HG03060 (cell line): ENCODE measurements around the gene GTF2B.
"Not testable (repeated sequence)": the region's sequence is repeated elsewhere in the genome, so short reads cannot be mapped to it uniquely, and the experiment has no call there.

ENCODE experiments used
- ATAC-seq: cut with Tn5 transposase; IDR thresholded peaks from one replicate; pipeline ENCODE4 v1.9.1; 2021; ENCODE audit warnings: low read depth, moderate number of reproducible peaks; ENCODE audit not compliant: unreplicated experiment

Gene GTF2B

GRCh38 chr1:88891318-88891950 lies at the start of gene GTF2B:
Gene GTF2B, minus strand, starts transcription at chr1:88891567. Its CDS starts 68 bp downstream, at chr1:88891499.
- ATAC-seq = peak; percentile 84

- not testable (repeated sequence) for ATAC-seq
Measured at GRCh38 chr1:88938528-88938927, 47.2 kb upstream of the GTF2B start.

GRCh38 chr1:88936760-88937342 lies 45.5 kb upstream of the GTF2B start:
- ATAC-seq = no peak

GRCh38 chr1:88936223-88936523 lies 44.8 kb upstream of the GTF2B start:
- ATAC-seq = no peak

GRCh38 chr1:88935522-88936222 lies 44.3 kb upstream of the GTF2B start:
- no peak for ATAC-seq

- not testable (repeated sequence) for ATAC-seq
Measured at GRCh38 chr1:88930176-88930575, 38.8 kb upstream of the GTF2B start.

- no peak for ATAC-seq
Measured at GRCh38 chr1:88923224-88923623, 31.9 kb upstream of the GTF2B start.

GRCh38 chr1:88922214-88922613 lies 30.8 kb upstream of the GTF2B start:
- ATAC-seq = no peak

GRCh38 chr1:88920845-88921244 lies 29.5 kb upstream of the GTF2B start:
- ATAC-seq = no peak

GRCh38 chr1:88917321-88918025 lies 26.1 kb upstream of the GTF2B start:
- no peak for ATAC-seq

- ATAC-seq = no peak
Measured at GRCh38 chr1:88916883-88917282, 25.5 kb upstream of the GTF2B start.

GRCh38 chr1:88911800-88912199 lies 20.4 kb upstream of the GTF2B start:
- not testable (repeated sequence) for ATAC-seq

- no peak for ATAC-seq
Measured at GRCh38 chr1:88911161-88911560, 19.8 kb upstream of the GTF2B start.

GRCh38 chr1:88910401-88910800 lies 19.0 kb upstream of the GTF2B start:
- no peak for ATAC-seq

GRCh38 chr1:88900883-88901282 lies 9.5 kb upstream of the GTF2B start:
- ATAC-seq = no peak

GRCh38 chr1:88897070-88897730 lies 5.8 kb upstream of the GTF2B start:
- ATAC-seq = no peak

GRCh38 chr1:88892357-88892877 lies 1.1 kb upstream of the GTF2B start:
- ATAC-seq = no peak

- no peak for ATAC-seq
Measured at GRCh38 chr1:88891951-88892340, 579 bp upstream of the GTF2B start.

- no peak for ATAC-seq
Measured at GRCh38 chr1:88890791-88891317, 513 bp downstream of the GTF2B start.

GRCh38 chr1:88890131-88890530 lies 1.2 kb downstream of the GTF2B start:
- ATAC-seq = no peak
